Ishikawa (cell line): ENCODE data around the gene ALKBH8.

ENCODE experiments used
- CEBPB ChIP-seq: IDR thresholded peaks from 2 replicates; pipeline ENCODE4 v1.6.1; 2012
- CREB1 ChIP-seq: IDR thresholded peaks from 2 replicates; pipeline ENCODE4 v1.6.1; 2012; ENCODE audit warnings: low read depth
- EGR1 ChIP-seq: IDR thresholded peaks from 2 replicates; pipeline ENCODE4 v1.6.1; 2012
- EP300 ChIP-seq: IDR thresholded peaks from 2 replicates; pipeline ENCODE4 v1.6.1; 2012; ENCODE audit warnings: borderline replicate concordance
- FOXM1 ChIP-seq: IDR thresholded peaks from 2 replicates; pipeline ENCODE4 v1.6.1; 2012; ENCODE audit warnings: low read depth, borderline replicate concordance
- MAX ChIP-seq: IDR thresholded peaks from 2 replicates; pipeline ENCODE4 v1.6.1; 2012
- NFIC ChIP-seq: IDR thresholded peaks from 2 replicates; pipeline ENCODE4 v1.6.1; 2012
- RAD21 ChIP-seq: IDR thresholded peaks from 2 replicates; pipeline ENCODE4 v1.6.1; 2012; ENCODE audit warnings: low read depth
- REST ChIP-seq: IDR thresholded peaks from 2 replicates; pipeline ENCODE4 v1.6.1; 2012; ENCODE audit warnings: low read depth, mild to moderate bottlenecking
- TAF1 ChIP-seq: IDR thresholded peaks from 2 replicates; pipeline ENCODE4 v1.6.1; 2012; ENCODE audit warnings: low read depth, mild to moderate bottlenecking
- TCF12 ChIP-seq: IDR thresholded peaks from 2 replicates; pipeline ENCODE4 v1.6.1; 2012; ENCODE audit warnings: low read depth
- TEAD4 ChIP-seq: IDR thresholded peaks from 2 replicates; pipeline ENCODE4 v1.6.1; 2012
- USF1 ChIP-seq: IDR thresholded peaks from 2 replicates; pipeline ENCODE4 v1.6.1; 2012
- YY1 ChIP-seq: IDR thresholded peaks from 2 replicates; pipeline ENCODE4 v1.6.1; 2012; ENCODE audit warnings: low read depth
- ZBTB7A ChIP-seq: IDR thresholded peaks from 2 replicates; pipeline ENCODE4 v1.6.1; 2012; ENCODE audit warnings: low read depth

ALKBH8 gene

GRCh38 chr11:107538239-107538638, 27.3 kb downstream of the ALKBH8 start:
- TF ChIP-seq EGR1 (no peak), USF1 (no peak), TEAD4 (no peak), TAF1 (no peak), TCF12 (no peak), ZBTB7A (no peak), RAD21 (no peak), MAX (no peak), EP300 (no peak), NFIC (no peak), CREB1 (no peak), CEBPB (no peak), FOXM1 (no peak), YY1 (no peak)

GRCh38 chr11:107526197-107526596, 39.3 kb downstream of the ALKBH8 start:
- TF ChIP-seq RAD21, result no peak
- no peak for TF ChIP-seq FOXM1
- TF ChIP-seq EGR1, result no peak
- no peak for TF ChIP-seq ZBTB7A
- TF ChIP-seq MAX, result no peak
- no peak for TF ChIP-seq TEAD4
- TF ChIP-seq USF1, result no peak

- TF ChIP-seq FOXM1 (no peak), ZBTB7A (no peak), USF1 (no peak), NFIC (no peak), YY1 (no peak), EP300 (no peak), CREB1 (no peak), RAD21 (no peak), TCF12 (no peak), REST (no peak), MAX (no peak), EGR1 (no peak), TEAD4 (no peak), TAF1 (no peak), CEBPB (no peak)
Observed at GRCh38 chr11:107508858-107509244, 56.7 kb downstream of the ALKBH8 start.

- TF ChIP-seq YY1 (no peak), ZBTB7A (no peak), REST (no peak), TCF12 (no peak), CREB1 (no peak)
Observed at GRCh38 chr11:107508201-107508857, 57.2 kb downstream of the ALKBH8 start.

GRCh38 chr11:107505647-107506225, 59.8 kb downstream of the ALKBH8 start:
- TF ChIP-seq FOXM1 (no peak), CREB1 (no peak), ZBTB7A (no peak), EGR1 (no peak), TAF1 (no peak), TCF12 (no peak), MAX (no peak), USF1 (no peak), EP300 (no peak), YY1 (no peak), TEAD4 (no peak)
